ENCODE results near the gene OR10D3.
"Not testable (repeated sequence)": the region's sequence is repeated elsewhere in the genome, so short reads cannot be mapped to it uniquely, and the experiment has no call there.

Gene OR10D3

GRCh38 chr11:124183068-124183467 lies at the start of gene OR10D3:
Gene OR10D3, plus strand, starts transcription at chr11:124183345. Its CDS starts 1,925 bp downstream, at chr11:124185270.
- no peak for DNase-seq

GRCh38 chr11:124143034-124143433 lies 40.1 kb upstream of the OR10D3 start:
- DNase-seq: no peak

DNA sequence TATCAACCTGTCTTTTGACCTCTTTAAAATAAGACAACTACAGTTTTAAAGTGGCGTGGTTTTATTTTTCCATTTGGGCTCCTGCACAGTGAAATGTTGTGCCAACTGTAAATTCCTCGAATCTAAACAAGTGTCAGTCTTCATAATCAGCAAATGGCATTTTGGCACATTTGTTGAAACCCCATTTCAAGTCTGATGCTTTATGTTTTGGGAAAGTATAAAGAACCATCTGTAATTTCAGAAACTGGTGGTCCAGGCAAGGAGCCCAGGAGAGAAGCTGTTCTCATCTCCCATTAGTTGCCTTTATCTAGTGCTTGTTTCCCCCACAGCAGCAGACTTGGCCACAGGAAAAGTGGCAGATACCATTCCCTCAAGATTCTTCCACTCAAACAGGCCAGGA lies 35.2 kb upstream of the OR10D3 start:
- DNase-seq: no peak

- DNase-seq: no peak
Measured at GRCh38 chr11:124150684-124151083, 32.5 kb upstream of the OR10D3 start.

GRCh38 chr11:124152770-124153407 lies 30.3 kb upstream of the OR10D3 start:
- DNase-seq: no peak

DNA sequence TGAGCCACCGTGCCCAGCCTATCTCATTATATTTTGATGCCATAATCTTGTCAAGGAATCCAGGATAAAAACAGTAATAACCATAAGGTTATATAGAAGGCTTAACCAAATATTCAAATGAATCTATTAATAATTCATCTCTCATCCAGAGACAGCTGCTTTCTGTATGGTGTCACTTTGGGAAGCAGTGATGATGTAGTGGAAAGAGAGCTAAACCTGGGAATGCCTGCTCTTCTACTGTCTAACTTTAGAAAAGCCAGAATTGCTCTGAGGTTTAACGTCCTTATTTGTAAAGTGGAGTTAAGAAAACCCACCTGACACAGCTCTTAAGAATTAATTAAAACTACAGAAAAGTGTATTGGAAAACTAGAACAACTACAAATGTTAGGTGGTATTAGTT lies 29.3 kb upstream of the OR10D3 start:
- no peak for DNase-seq

DNA sequence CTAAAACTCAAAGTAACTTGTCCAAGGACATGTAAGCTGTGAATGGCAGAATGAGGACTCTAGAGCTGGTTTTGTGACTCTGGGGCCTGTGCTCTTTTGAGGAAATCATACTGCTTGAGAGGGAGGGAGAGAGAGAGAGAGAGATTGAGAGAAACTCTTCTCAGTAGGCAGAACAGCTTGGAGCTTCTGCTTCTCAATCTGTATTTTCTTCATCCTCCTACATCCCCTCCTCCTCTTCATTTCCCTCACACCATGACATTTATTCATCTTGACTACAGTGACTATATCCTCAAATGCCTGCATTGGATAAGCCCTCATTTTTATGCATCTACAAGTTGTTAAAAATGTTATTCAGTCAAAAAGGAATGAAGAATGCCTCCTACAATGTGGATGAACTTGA lies 23.7 kb upstream of the OR10D3 start:
- DNase-seq: no peak

DNA sequence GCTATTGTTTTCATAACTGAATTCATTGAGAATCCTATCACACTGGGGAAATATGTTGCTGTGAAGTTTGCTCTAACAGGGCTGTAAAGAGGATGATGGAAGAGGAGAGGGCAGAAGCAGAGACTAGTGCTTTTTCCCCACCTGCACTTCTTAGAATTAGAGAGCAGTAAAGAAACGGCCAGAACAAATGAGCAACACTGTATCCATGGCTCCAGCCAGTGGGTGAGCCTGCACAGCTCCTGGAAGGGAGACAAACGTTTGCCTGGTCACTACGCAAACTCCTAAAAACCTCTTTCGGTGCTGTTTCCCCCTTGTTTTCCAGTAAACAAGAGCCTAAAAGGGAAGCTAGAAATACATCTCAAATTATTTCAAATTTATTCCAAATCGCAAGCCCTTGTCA lies 22.2 kb upstream of the OR10D3 start:
- DNase-seq: no peak

DNA sequence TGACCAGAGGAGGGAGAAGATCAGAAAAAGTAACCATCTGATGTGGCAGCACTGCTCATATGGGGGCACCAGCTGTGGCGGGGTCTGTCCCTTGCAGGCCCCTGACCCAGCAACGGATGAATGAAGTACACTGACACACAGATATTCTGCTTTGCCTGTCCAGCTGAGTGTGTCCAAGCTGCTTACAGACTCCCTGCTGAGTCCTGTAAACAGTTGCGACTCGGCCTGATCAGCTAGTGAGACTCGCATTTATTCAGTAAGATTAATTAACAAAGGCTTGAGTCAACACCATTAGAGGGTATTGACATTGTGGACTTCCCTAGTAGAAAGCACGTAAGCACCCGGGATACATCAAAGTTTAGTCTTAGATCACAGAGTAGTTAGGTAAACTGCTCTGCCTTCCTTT lies 15.3 kb upstream of the OR10D3 start:
- DNase-seq: no peak

DNA sequence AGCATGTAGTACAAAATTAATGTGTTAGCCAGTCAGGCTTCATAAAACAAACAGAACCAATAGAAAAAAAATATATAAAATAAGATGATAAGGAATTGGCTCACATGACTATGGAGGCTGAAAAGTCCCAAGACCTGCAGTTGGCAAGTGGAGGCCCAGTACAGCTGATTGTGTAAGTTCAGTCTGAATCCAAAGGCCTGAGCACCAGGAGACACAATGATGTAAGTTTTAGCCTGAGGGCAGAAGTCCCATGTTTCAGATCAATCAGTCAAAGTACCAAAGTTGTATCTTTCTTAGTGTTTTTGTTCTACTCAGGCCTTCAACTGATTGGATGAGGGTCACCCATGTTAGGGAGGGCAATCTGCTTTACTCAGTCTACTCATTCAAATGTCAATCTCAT lies 14.3 kb upstream of the OR10D3 start:
- no peak for DNase-seq

GRCh38 chr11:124170315-124170714 lies 12.8 kb upstream of the OR10D3 start:
- DNase-seq: not testable (repeated sequence)

- no peak for DNase-seq
Measured at GRCh38 chr11:124170801-124171586, 12.2 kb upstream of the OR10D3 start.

GRCh38 chr11:124172101-124172500 lies 11.0 kb upstream of the OR10D3 start:
- no peak for DNase-seq

DNA sequence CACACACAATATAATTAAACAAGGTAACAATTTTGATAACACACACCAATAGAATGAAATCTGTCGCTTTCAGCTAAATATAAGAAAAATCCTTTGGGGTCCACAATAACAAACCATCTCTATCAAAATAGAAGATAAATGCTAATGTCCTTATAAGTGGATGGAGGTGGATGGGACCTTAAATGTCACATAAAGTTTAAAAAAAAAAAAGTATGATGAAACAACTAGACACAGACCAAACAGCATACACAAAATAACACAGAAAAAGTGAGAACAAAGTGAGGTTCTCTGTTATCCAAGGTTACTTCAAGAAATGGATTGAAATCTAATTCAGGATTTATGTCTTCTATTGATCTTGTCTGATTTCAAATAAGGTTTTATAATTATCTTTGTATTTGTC lies 10.5 kb upstream of the OR10D3 start:
- DNase-seq: no peak

DNA sequence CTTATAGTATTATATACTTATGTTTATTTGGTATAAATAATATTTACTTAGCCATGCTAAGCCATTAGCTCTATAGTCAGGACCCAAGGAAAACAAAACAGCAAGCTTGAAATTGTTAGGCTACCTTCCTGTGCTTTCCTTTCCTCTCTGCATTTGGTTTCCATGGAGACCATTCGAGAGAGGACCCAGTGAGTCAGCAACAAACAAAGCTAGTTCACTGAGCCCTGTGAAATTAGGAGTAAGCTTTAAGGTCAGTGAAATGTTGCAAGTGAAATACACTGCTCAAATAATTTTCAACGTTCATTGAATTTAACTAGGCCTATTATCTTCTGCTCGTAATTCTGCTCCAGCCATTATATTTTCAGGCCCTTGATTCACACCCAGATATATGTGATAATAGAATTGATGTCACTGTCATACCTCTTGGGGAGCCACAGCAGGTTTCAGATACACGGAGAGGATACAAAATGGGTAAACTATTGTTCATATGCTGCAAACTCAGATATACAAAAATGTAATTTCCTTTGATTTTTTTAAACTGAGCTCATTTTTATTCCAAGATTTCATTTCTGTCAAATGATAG lies 9.1 kb upstream of the OR10D3 start:
- no peak for DNase-seq

GRCh38 chr11:124176925-124177715 lies 6.0 kb upstream of the OR10D3 start:
- no peak for DNase-seq

DNA sequence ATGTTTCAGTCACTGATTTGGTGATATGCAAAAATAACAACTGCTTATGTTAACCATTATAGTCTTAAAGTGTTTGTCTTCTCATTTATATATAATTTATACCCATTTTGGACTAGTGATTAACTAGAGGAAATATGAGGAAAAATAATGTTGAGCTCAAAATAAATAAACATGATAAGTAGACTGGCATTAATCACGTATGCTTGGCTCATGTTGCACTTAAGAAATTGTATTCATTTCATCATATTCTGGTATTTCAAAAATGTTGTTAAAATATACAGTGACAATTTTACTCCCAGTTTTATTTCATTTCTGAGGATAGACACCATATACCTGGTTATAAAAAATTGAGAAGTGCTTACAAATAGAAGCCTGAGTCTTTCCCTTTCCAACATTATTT lies 3.8 kb upstream of the OR10D3 start:
- no peak for DNase-seq

DNA sequence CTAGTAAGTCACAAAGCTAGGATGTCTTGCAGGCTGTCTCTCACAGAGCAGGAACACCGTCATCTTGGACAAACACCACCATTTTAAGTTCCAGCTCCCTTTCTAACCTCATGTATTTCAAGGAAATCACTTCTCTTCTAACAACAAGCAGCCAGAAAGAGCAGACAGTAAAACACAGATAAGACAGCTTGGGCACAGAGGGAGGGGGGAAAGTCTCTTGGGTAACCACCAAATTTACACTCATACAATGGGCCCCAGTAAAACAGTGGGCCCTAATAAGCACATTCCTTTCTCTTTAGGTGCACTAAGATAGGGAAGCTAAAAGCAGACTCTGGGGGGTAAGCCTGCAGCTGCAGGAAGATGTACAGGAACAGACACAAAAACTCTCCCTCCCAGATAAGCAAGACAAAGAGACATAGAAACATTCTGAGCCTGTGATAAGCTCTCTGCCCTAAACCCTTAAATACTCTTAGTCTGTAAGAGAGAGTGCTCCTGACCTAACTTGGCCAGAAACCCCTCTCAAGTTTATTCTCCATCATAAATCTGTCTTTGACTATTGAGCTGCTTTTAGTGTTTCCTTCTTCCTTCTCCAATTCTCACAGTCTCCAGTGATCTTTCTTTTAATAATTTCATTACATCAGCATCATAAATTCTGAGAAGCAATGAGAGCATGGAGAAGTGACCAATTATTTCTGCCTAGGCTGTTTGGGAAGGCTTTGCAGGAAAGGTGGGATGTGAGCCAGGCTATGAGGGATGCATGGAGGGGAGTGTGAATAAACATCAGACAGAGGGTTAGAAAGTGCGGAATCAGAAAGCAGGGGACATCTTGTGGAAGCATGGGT lies 7.4 kb downstream of the OR10D3 start:
- no peak for DNase-seq

DNA sequence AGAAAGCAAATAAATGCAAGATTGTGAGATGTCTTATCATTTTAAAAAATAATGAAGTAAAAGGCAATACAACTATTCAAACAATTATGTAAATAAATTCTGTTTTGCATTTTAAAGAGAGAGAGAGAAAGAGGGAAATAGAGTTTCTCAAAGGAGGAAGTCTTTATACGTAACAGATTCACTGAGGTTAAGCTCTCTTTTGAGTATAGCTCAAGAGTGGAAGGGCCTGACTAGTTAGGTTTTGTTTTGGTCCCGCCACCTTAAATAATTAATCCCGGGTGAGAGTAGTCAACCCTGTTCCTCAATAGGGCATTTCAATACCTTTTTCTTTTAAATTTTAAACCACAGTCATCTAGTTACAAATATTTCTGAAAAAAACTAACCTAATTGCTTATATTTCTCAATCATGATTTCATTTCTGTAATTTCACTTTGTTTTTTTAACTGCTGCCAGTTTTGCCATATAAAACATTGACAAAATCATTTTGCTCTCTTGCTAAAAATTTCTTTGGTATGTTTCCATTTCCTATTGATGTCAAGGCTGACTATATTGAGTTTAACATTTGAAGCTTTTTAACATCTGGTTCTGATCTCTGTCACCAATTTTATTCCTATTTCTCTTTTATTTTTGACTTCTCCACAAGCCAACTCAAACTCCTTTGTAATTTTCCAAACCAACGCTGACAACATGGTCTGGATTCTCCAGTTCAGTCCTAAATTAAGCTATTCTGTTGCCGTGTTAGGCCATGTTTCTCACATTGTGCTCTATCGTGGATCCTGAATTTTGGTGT lies 10.3 kb downstream of the OR10D3 start:
- no peak for DNase-seq

DNA sequence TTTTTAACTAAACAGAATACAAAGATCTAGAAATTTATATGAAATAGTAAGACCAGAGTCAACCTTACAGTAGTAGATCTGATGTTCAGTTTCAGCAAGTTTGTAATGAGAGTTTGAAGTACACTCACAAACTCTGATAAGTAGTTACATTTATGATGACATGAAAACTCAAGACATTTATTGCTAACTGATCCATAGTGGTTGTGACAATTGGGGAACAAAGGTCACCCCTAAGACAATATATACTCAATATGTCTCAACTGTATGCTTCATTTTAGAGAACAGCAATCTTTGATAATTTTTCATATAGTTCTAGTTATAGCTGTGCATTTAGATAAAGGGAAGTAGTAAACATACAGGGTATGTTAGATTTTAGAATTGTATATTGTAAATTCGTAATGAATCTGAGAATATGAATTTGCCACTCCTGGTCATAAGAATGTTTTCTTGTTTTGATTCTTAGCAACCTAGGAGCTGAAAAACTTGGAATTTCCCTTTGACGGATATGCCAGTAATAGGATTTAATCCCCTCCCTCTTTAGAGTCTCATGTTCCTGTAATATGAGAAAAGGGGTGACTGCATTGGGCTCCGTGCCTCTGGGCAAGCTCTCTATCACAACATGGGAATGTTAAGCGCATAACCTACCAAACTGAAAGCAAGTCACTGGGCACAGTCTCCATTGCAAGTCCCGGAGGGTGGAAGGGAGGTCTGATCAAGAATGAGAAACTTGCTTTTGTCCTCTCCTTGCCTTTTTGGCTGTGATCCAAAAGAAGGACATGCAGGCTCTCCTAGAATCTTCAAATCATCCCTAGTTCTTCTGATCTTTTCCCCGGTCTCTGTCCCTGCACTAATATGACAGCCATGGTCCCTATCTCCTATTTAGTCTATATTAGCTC lies 11.4 kb downstream of the OR10D3 start:
- no peak for DNase-seq
